Fibroblast of villous mesenchyme (primary cell): ENCODE measurements around the gene KRT14. TPM values are rescaled to one million over a fixed set of nuclear protein-coding genes. Genes with fewer than 3 reads are reported as not detected.

Experiments
- DNase-seq: peaks from one replicate; pipeline ENCODE4 v3.0.0-alpha.2; 2010; ENCODE audit warnings: low read depth
- H3K4me3 ChIP-seq: 2 replicates; pipeline ENCODE4 v1.5.1; 2011; ENCODE audit warnings: low read depth, mild to moderate bottlenecking, low read length
- total RNA-seq: library from RNA; depleted of rRNA; stranded (reverse); fragments of >200 nt; gene quantifications from 2 replicates; pipeline ENCODE4 v1.2.3, GENCODE V29; 2012
- TF ChIP-seq, protein P1 (sequence below): IDR thresholded peaks from 2 replicates; pipeline ENCODE4 v1.5.1; 2012; ENCODE audit warnings: low read depth, mild to moderate bottlenecking, low read length; ENCODE audit not compliant: insufficient read depth

KRT14 gene
- total RNA-seq, 1 donor: not detected

DNA sequence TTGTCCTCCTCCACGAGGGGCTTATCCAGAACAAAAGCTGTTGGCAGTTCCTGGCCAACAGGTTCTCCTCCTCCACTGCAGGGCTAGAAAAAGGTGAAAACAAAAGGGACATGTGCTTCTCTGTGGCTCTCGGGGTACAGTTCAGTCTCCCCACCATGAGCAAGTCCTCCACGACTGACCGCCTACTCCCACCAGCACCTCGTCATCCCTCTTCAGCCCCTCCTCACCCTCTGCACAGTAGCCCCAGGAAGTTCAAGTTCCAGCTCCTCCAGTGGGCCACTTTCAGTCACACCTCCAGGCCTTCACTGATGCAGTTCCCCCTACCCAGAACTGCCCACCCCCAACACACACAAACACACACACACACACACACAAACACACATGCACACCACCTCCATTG lies 34.2 kb downstream of the KRT14 start:
- no peak for DNase-seq
- TF ChIP-seq, protein P1, sequence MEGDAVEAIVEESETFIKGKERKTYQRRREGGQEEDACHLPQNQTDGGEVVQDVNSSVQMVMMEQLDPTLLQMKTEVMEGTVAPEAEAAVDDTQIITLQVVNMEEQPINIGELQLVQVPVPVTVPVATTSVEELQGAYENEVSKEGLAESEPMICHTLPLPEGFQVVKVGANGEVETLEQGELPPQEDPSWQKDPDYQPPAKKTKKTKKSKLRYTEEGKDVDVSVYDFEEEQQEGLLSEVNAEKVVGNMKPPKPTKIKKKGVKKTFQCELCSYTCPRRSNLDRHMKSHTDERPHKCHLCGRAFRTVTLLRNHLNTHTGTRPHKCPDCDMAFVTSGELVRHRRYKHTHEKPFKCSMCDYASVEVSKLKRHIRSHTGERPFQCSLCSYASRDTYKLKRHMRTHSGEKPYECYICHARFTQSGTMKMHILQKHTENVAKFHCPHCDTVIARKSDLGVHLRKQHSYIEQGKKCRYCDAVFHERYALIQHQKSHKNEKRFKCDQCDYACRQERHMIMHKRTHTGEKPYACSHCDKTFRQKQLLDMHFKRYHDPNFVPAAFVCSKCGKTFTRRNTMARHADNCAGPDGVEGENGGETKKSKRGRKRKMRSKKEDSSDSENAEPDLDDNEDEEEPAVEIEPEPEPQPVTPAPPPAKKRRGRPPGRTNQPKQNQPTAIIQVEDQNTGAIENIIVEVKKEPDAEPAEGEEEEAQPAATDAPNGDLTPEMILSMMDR: no peak
- H3K4me3 ChIP-seq: no peak overlapping the region

DNA sequence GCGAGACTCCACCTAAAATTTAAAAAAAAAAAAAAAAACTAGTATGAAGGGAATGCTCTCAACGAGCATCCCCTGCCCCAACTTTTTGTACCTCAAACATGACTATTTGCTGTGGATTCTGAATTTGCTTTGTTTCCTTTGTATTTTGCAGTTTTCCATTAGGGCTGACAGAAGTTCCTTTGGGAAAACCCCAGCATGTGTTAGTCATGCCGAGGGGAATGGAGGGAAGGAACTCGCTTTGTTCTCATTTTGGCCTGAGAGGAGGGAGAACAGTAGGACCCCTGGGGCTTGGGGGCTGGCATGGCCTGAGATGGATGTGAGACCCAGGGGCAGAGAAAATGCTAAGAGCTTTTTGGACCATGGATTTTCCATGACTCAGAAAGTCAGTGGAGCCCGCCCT lies 35.3 kb downstream of the KRT14 start:
- no peak for DNase-seq
- H3K4me3 ChIP-seq: no peak overlapping the region
- TF ChIP-seq, protein P1: no peak

DNA sequence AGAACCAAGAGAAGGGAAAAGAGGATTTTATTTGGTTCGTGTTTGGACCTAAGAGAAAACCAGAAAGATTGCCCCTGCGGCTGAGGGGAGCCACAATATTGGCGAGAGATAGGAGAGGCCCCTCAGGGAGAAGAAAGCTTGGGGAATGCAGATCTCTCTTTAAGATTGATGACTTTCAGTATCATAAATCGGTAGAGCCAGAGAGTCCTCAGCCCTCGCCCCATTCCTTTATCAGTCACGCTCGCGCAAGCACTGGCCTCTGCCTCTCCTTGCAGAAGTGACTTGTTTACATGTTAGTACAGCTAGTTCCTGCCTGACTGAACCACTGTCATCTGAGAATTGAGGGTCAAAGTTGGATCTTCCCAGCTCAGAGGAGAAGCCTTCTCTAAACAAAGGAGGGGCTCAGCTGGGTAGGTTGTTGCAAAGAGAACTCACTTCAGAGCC lies 37.1 kb downstream of the KRT14 start:
- TF ChIP-seq, protein P1: no peak
- H3K4me3 ChIP-seq: no peak overlapping the region
- peak; percentile 67 for DNase-seq

DNA sequence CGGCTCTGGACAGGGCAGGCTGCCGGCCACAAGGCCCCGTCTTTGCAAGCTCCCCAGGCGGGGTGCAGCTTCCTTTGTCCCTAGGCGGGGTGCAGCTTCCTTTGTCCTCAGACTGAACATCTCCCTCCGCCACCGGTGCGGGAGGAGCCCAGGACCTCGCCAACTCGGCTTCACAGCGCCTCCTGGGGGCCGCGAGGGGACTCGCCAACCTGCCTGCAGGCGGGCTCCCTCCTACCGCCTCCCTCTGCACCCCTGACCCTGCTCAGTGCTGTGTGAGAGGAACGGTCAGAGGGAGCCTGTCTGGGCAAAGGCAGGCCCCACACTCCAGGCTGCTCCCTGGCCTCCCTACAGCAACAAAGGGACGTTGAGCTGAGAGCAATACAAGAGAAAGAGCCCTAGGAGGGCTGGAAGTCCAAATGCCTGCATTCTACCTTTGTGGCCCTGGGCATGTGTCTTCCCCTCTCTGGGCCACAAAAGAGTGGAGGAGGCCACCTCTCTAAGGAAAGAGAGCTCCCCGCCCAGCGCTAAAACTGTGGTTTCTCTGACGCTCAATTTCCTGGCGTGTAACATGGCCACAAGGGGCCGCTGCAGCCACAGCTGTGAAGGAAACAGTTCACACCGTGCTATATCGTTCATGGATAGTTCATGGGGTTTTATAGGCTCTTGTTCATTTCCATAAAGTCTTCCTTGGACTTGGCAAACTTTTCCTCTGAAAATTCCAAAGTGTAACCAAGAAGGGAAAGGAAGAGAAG lies 37.7 kb downstream of the KRT14 start:
- no peak overlapping the region for H3K4me3 ChIP-seq
- TF ChIP-seq, protein P1: peak; percentile 83
- peak; percentile 89 for DNase-seq

DNA sequence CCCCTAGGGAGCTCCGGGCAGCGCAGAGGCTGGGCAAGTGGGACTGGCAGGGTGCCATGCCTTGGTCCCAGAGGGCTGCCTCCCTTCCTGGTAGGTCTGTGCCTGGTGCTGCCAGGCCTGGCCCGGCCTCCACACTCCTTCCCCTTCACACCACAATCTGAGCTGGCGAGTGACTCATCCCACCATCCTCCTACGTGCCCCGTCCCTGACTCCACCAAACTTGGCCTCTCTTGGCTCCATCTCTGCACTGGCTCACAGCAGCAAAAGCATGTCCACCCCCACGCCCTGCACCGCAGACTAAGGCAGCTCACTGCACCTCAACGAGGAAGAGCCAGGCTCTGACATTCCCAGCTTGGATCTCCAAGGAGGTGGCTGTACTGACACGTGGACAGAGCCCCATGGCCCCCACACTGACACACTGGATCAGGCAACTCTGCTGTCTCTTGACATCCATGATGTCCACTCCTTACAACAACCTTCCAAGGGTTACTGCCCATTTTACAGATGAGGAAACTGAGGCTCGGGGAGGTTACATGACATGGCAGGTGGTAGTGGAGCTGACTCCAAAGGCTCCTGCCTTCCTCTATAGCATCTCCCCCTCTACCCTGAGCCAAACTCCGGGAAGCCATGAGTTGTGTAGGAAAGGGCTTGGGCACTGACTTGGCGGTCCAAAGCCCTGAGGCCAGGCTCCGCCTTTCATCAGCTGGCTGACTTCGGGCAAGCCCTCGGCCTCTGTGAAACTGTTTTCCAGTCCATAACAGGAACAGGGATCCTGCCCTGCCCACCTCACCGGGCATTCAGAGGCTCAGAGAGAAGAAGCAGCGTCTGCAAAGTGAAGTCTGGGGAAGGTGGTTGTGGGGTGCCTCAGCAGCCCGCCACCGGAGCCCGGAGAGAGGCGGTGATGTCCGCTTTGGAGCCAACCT lies 38.5 kb downstream of the KRT14 start:
- TF ChIP-seq, protein P1: no peak
- H3K4me3 ChIP-seq: no peak overlapping the region
- DNase-seq: peak; percentile 93

DNA sequence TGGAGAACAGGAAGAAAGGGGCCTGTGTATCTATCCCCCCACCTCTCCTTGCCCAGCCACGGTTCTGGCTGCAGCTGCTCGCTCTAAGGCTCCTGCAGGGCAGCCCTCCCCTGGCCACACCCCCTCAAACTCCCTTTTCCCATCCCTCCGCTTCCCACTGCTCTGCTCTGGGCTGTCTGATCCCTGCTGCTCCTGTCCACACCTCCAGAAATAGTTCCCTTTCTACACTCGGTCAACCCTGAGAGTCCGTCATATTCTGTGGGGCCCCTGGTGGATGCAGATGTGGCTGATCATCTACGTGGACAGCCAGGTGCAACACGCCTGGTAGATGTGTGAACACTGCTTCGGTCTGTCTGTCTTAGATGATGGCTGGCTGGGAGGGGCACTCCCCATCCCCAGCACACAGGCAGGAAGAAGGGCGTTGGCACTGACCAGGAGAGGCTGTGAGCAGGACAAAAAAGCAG lies 39.3 kb downstream of the KRT14 start:
- TF ChIP-seq, protein P1: no peak
- H3K4me3 ChIP-seq: no peak overlapping the region
- no peak for DNase-seq
